HG03565 (cell line): ENCODE data around the gene ZNF225.
"Not testable (repeated sequence)": the region's sequence is repeated elsewhere in the genome, so short reads cannot be mapped to it uniquely, and the experiment has no call there.

Experiments used
- ATAC-seq: cut with Tn5 transposase; IDR thresholded peaks from one replicate; pipeline ENCODE4 v1.9.1; 2021; ENCODE audit warnings: mild to moderate bottlenecking, moderate library complexity; ENCODE audit not compliant: unreplicated experiment

Gene ZNF225

GRCh38 chr19:44113138-44113783 lies at the start of gene ZNF225:
ZNF225 (plus strand) TSS chr19:44113399; CDS start chr19:44115828, 2,429 bp downstream.
- peak; percentile 89 for ATAC-seq

- no peak for ATAC-seq
These were observed 46.9 kb upstream of the ZNF225 start for GRCh38 chr19:44066305-44066704.

GRCh38 chr19:44069415-44069814 lies 43.8 kb upstream of the ZNF225 start:
- ATAC-seq: no peak

DNA sequence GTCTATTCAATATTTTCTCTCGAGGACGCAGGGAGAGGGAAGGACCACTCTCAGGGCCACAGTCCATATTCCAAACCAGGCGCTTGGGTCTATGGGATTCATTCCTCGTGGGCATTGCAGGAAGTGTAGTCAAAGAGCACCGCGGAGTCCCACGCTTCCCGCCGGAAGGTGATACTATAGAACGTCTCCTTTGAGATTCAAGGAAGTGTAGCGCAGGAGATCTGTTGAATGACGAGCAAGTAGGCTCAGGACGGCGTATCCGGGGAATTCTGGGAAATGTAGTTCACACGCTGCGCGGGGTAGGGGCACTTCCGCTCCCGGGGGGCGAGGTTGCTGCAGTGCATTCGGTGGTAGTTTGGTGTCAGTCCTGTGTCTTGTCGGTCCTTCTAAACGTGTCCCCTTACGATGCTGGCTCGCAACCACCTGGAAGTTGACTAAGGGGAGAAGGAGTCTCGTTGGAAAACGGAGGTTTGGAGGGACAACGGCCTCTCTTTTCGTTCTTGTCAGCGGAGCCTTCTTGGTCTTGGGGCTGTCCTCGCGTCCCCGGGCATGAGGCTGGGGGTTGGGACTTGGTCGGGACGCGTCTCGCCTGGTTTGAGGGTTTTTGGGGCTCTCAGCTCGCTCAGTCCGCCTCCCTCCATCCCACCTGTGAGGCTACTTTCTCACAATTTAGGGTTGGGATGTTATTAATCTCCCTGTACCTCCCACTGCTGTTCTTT lies 41.2 kb upstream of the ZNF225 start, which contains the start of gene ZNF284:
Gene ZNF284 (plus strand): TSS at position 336 of the 719 bp plus-strand sequence. CDS start 4,231 bp downstream, outside the sequence.
- peak; percentile 90 for ATAC-seq

GRCh38 chr19:44072543-44073401 lies 40.4 kb upstream of the ZNF225 start:
- no peak for ATAC-seq

- ATAC-seq: no peak
These were observed 36.9 kb upstream of the ZNF225 start for GRCh38 chr19:44076325-44076724.

DNA sequence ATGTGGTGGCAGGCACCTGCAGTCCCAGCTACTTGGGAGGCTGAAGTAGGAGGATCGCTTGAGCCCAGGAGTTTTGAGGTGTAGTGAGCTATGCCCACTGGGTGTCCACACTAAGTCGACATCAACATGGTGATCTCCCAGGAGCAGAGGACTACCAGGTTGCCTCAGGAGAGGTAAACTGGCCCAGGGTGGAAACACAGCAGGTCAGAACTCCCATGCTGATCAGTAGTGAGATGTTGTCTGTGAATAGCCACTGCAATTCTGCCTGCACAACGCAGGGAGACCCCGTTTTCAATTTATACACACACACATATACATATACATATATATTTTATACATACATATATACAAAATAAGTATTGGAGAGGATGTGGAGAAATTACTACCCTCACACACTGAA lies 21.1 kb upstream of the ZNF225 start:
- no peak for ATAC-seq

GRCh38 chr19:44093931-44094765 lies 19.1 kb upstream of the ZNF225 start, which contains the start of gene ZNF224:
ZNF224 (plus strand) TSS chr19:44094361; CDS start chr19:44097874, 3,513 bp downstream.
- ATAC-seq: peak; percentile 73

DNA sequence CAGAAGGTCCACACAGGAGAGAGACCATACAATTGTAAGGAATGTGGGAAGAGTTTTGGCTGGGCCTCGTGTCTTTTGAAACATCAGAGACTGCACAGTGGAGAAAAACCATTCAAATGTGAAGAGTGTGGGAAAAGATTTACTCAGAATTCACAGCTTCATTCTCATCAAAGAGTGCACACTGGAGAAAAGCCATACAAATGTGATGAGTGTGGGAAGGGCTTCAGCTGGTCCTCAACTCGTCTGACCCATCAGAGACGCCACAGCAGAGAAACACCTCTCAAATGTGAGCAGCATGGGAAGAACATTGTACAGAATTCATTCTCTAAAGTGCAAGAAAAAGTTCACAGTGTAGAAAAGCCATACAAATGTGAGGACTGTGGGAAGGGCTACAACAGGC lies 5.4 kb upstream of the ZNF225 start:
- ATAC-seq: no peak

GRCh38 chr19:44109458-44109857 lies 3.7 kb upstream of the ZNF225 start:
- ATAC-seq: no peak

- ATAC-seq: no peak
These were observed 1.2 kb upstream of the ZNF225 start for GRCh38 chr19:44111910-44112463.

DNA sequence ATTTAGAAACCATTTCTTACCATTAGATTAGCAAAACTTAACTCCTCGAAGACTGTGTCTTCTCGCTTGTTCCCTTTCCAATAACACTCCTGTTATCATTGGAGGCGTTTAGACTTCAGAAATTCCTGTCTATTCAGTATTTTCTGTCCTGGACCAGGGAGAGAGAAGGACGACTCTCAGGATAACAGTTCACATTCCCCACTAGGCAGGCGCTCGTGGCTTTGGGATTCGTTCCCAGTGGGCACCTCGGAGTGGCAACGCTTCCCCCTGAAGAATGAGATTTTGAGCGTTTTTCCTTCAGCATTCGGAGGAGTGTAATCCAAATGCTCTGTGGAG lies 429 bp upstream of the ZNF225 start:
- ATAC-seq: no peak

DNA sequence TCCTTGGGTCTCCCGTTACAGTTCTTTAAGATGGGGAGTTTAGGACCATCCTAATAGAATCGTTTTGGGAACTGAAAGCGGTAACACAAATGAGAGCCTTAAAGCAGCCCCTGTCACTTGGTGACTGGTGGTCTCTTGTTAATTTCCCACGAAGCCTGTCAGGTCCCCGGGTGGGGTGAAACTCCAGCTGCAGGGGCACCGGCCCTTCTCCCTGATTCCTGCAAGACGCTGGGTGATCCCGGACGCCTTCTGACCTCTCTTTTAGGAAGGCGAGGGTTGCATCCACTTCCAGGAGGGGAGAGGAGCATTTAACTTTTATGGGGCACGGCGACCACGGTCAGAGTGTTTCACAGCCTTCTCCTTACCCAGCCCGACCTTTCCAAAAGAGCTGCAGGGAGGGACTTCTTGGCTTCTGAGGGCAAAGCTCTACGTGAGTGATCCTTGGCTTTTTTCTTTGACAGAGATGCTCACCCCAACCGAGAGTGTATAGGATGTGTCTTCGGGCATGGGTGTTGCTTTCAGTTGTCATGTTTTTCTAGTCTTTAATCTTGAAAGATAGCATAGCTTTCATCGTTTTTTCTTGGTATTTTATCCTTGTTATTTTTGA lies 688 bp downstream of the ZNF225 start:
- no peak for ATAC-seq

- not testable (repeated sequence) for ATAC-seq
These were observed 8.0 kb downstream of the ZNF225 start for GRCh38 chr19:44121162-44121561.

DNA sequence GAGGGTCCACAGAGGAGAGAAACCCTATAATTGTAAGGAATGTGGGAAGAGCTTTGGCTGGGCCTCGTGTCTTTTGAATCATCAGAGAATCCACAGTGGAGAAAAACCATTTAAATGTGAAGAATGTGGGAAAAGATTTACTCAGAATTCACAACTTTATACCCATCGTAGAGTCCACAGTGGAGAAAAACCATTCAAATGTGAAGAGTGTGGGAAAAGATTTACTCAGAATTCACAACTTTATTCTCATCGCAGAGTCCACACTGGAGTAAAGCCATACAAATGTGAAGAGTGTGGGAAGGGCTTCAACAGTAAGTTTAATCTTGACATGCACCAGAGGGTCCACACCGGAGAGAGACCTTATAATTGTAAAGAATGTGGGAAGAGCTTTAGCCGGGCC lies 18.8 kb downstream of the ZNF225 start:
- ATAC-seq: no peak

DNA sequence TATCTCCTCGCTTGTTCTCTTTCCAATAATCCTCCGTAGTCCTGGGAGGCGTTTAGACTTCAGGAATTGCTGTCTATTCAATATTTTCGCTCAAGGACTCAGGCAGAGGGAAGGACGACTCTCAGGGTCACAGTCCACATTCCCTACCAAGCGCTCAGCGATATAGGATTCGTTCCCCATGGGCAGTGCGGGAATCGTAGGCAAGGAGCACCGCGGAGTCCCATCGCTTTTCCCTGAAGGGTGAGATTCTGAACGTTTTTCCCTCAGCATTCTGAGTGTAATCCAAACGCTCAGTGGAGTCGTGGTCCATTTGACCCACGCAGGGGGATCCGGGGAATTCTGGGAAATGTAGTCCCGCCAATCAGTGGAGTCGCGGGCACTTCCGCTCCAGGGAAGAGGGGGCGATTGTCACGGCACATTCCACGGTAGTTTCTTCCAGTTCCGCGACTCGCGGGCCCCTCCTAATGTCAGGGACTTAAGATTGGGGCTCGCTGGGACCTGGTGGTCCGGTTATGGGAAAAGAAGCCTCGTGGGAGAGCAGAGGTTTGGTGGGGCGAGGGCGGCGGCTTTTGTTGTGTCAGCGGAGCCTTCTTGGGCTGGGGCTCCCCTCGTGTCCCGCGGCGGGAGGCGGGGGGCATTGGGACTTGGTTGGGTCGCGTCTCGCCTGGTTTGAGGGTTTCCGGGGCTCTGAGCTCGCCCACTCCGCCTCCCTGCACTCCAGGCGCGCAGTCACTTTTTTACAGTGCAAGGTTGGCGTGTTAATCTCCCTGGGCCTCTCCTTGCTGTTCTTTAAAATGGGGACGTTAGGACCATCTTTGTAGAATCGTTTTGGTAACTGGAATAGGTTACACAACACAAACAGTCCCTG lies 28.2 kb downstream of the ZNF225 start, which contains the start of gene ZNF234:
Gene ZNF234 (plus strand): TSS at position 364 of the 868 bp plus-strand sequence. CDS start 3,079 bp downstream, outside the sequence.
- peak; percentile 53 for ATAC-seq

- ATAC-seq: no peak
These were observed 28.8 kb downstream of the ZNF225 start for GRCh38 chr19:44142059-44142433.

- no peak for ATAC-seq
These were observed 36.6 kb downstream of the ZNF225 start for GRCh38 chr19:44149776-44150175.

DNA sequence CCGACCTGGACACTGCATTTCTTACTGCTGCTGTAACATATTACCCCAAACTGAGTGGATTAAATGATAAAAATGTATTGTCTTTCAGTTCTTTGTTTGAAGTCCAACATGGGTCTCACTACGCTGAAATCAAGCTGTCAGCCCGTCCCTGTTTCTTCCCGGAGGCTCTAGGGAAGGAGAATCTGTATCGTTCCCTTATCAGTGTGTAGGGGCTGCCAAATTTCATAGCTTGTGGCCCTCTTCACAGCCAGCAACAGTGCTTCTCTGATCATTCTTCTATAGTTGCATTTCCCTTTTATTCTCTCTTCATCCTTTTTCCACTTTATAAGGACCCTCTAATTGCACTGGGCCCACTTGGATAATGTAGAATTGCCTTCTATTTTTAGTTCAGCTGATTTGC lies 38.3 kb downstream of the ZNF225 start:
- no peak for ATAC-seq
